ENCODE results near the gene GPC3.

Gene GPC3

GRCh38 chrX:133881007-133881406, 104.4 kb downstream of the GPC3 start:
- no peak overlapping the region for H3K4me3 ChIP-seq
- H4K20me1 ChIP-seq, result peaks cover 6% of the 10 kb centered on the region; the same call in 1 of the 2 replicates

GRCh38 chrX:133880032-133880443, 105.4 kb downstream of the GPC3 start:
- no peak for TF ChIP-seq Cebpa-rat (IDR thresholded peaks at IDR 0.05)
- H4K20me1 ChIP-seq, result peaks cover 6% of the 10 kb centered on the region; the same call in 1 of the 2 replicates
- H3K9me3 ChIP-seq, result no peaks in the 10 kb centered on the region
- no peak overlapping the region for H3K4me2 ChIP-seq
- H3K9ac ChIP-seq, result no peak overlapping the region
- H3K4me3 ChIP-seq, result no peak overlapping the region
- no peaks in the 10 kb centered on the region for H3K4me1 ChIP-seq
- H3K36me3 ChIP-seq, result no peaks in the 10 kb centered on the region
- no peak overlapping the region for H3K27ac ChIP-seq
- peaks cover 81% of the 10 kb centered on the region for H3K27me3 ChIP-seq

More at GRCh38 chrX:133881007-133881406, 104.4 kb downstream of the GPC3 start:
- no peak overlapping the region for H3K4me2 ChIP-seq
- no peaks in the 10 kb centered on the region for H3K36me3 ChIP-seq
- H3K27ac ChIP-seq, result no peak overlapping the region
- peaks cover 80% of the 10 kb centered on the region for H3K27me3 ChIP-seq
- no peak overlapping the region for H3K9ac ChIP-seq
- H3K4me1 ChIP-seq, result no peaks in the 10 kb centered on the region
- H3K9me3 ChIP-seq, result no peaks in the 10 kb centered on the region
- TF ChIP-seq Cebpa-rat (IDR thresholded peaks at IDR 0.05), result no peak

- H3K27me3 ChIP-seq, result peaks cover 82% of the 10 kb centered on the region
- no peak for TF ChIP-seq Cebpa-rat (IDR thresholded peaks at IDR 0.05)
- H3K36me3 ChIP-seq, result no peaks in the 10 kb centered on the region
- no peak overlapping the region for H3K27ac ChIP-seq
- H3K9me3 ChIP-seq, result no peaks in the 10 kb centered on the region
- no peak overlapping the region for H3K4me2 ChIP-seq
- H4K20me1 ChIP-seq, result peaks cover 6% of the 10 kb centered on the region; the same call in 1 of the 2 replicates
- H3K9ac ChIP-seq, result no peak overlapping the region
- no peak overlapping the region for H3K4me3 ChIP-seq
- H3K4me1 ChIP-seq, result no peaks in the 10 kb centered on the region
Measured at GRCh38 chrX:133878710-133879109, 106.7 kb downstream of the GPC3 start.

GRCh38 chrX:133876646-133877045, 108.7 kb downstream of the GPC3 start:
- Histone ChIP-seq H3K27ac (no peak overlapping the region), H3K9me3 (peaks cover 11% of the 10 kb centered on the region; the same call in 1 of the 2 replicates), H3K4me3 (no peak overlapping the region), H3K4me2 (no peak overlapping the region), H3K36me3 (no peaks in the 10 kb centered on the region), H4K20me1 (peaks cover 6% of the 10 kb centered on the region; the same call in 1 of the 2 replicates), H3K4me1 (no peaks in the 10 kb centered on the region), H3K27me3 (peaks cover 82% of the 10 kb centered on the region), H3K9ac (no peak overlapping the region)
- TF ChIP-seq Cebpa-rat (IDR thresholded peaks at IDR 0.05), result no peak

- Histone ChIP-seq H4K20me1 (no peaks in the 10 kb centered on the region), H3K4me3 (no peak overlapping the region), H3K9ac (no peak overlapping the region), H3K27me3 (peaks cover 82% of the 10 kb centered on the region), H3K36me3 (no peaks in the 10 kb centered on the region), H3K9me3 (peaks cover 18% of the 10 kb centered on the region), H3K27ac (no peak overlapping the region), H3K4me1 (no peaks in the 10 kb centered on the region), H3K4me2 (no peak overlapping the region)
- TF ChIP-seq Cebpa-rat (IDR thresholded peaks at IDR 0.05), result no peak
Measured at GRCh38 chrX:133869270-133869669, 116.1 kb downstream of the GPC3 start.

GRCh38 chrX:133868682-133869081, 116.7 kb downstream of the GPC3 start:
- H3K4me2 ChIP-seq, result no peak overlapping the region
- no peak overlapping the region for H3K27ac ChIP-seq
- H3K9ac ChIP-seq, result no peak overlapping the region
- H3K9me3 ChIP-seq, result peaks cover 18% of the 10 kb centered on the region
- TF ChIP-seq Cebpa-rat (IDR thresholded peaks at IDR 0.05), result no peak
- H3K4me3 ChIP-seq, result no peak overlapping the region
- no peaks in the 10 kb centered on the region for H4K20me1 ChIP-seq
- H3K36me3 ChIP-seq, result no peaks in the 10 kb centered on the region
- peaks cover 82% of the 10 kb centered on the region for H3K27me3 ChIP-seq
- no peaks in the 10 kb centered on the region for H3K4me1 ChIP-seq

- Histone ChIP-seq H3K4me1 (no peaks in the 10 kb centered on the region), H3K9me3 (peaks cover 15% of the 10 kb centered on the region), H3K27me3 (peaks cover 80% of the 10 kb centered on the region), H3K9ac (no peak overlapping the region), H3K27ac (no peak overlapping the region), H4K20me1 (no peaks in the 10 kb centered on the region), H3K4me3 (no peak overlapping the region), H3K4me2 (no peak overlapping the region), H3K36me3 (no peaks in the 10 kb centered on the region)
- TF ChIP-seq Cebpa-rat (IDR thresholded peaks at IDR 0.05), result no peak
Measured at GRCh38 chrX:133868250-133868649, 117.1 kb downstream of the GPC3 start.

GRCh38 chrX:133865761-133866471, 119.5 kb downstream of the GPC3 start:
- Histone ChIP-seq H3K4me3 (no peak overlapping the region), H4K20me1 (no peaks in the 10 kb centered on the region), H3K27me3 (peaks cover 76% of the 10 kb centered on the region), H3K9me3 (peaks cover 8% of the 10 kb centered on the region), H3K4me2 (no peak overlapping the region), H3K27ac (no peak overlapping the region), H3K36me3 (no peaks in the 10 kb centered on the region), H3K9ac (no peak overlapping the region), H3K4me1 (no peaks in the 10 kb centered on the region)
- no peak for TF ChIP-seq Cebpa-rat (IDR thresholded peaks at IDR 0.05)

- H3K4me3 ChIP-seq, result no peak overlapping the region
- H3K4me2 ChIP-seq, result no peak overlapping the region
- H3K27ac ChIP-seq, result no peak overlapping the region
- H4K20me1 ChIP-seq, result no peaks in the 10 kb centered on the region
- H3K9ac ChIP-seq, result no peak overlapping the region
- H3K36me3 ChIP-seq, result no peaks in the 10 kb centered on the region
- peaks cover 77% of the 10 kb centered on the region for H3K27me3 ChIP-seq
- TF ChIP-seq Cebpa-rat (IDR thresholded peaks at IDR 0.05), result no peak
- H3K9me3 ChIP-seq, result peaks cover 8% of the 10 kb centered on the region
- H3K4me1 ChIP-seq, result no peaks in the 10 kb centered on the region
Measured at GRCh38 chrX:133864236-133864635, 121.2 kb downstream of the GPC3 start.

- no peak overlapping the region for H3K9ac ChIP-seq
- no peaks in the 10 kb centered on the region for H3K9me3 ChIP-seq
- H3K4me2 ChIP-seq, result no peak overlapping the region
- peaks cover 76% of the 10 kb centered on the region for H3K27me3 ChIP-seq
- no peak overlapping the region for H3K27ac ChIP-seq
- no peak overlapping the region for H3K4me3 ChIP-seq
- no peak for TF ChIP-seq Cebpa-rat (IDR thresholded peaks at IDR 0.05)
- no peaks in the 10 kb centered on the region; the same call in 1 of the 2 replicates for H4K20me1 ChIP-seq
- no peaks in the 10 kb centered on the region for H3K4me1 ChIP-seq
- H3K36me3 ChIP-seq, result no peaks in the 10 kb centered on the region
Measured at GRCh38 chrX:133859860-133860259, 125.5 kb downstream of the GPC3 start.

Measured in BLaER1 (cell line).